Natural killer cell (primary cell): ENCODE data around the gene MAML3. TPM values are rescaled to one million over a fixed set of nuclear protein-coding genes. Genes with fewer than 3 reads are reported as not detected.

Experiments used
- ATAC-seq, 3 donors: fragments of 150-1000 bp in 2 of 3; fragments of 200-7000 bp in 1 of 3; cut with Tn5 transposase; 1 replicate in 1 of 3; 2 replicates in 2 of 3; pipeline ENCODE4 v1.10.0; 2021; ENCODE audit warnings: mild to moderate bottlenecking in 2 of 3, moderate library complexity in 2 of 3
- DNase-seq, 2 donors: peaks; one replicate each; pipeline versions ENCODE4 v3.0.0 to v3.0.0-alpha.2; 2013 to 2021; ENCODE audit warnings: mixed read lengths in 1 of 2
- H3K27ac ChIP-seq: one replicate; pipeline ENCODE4 v1.5.1; 2013; ENCODE audit warnings: mild to moderate bottlenecking, low read length
- H3K27me3 ChIP-seq: one replicate; pipeline ENCODE4 v1.6.1; 2013; ENCODE audit warnings: low read length; ENCODE audit not compliant: control insufficient read depth, insufficient read depth
- H3K36me3 ChIP-seq: one replicate; pipeline ENCODE4 v1.6.1; 2013; ENCODE audit warnings: low read length; ENCODE audit not compliant: control insufficient read depth, insufficient read depth
- H3K4me1 ChIP-seq: one replicate; pipeline ENCODE4 v1.6.1; 2013; ENCODE audit warnings: low read length; ENCODE audit not compliant: control insufficient read depth, insufficient read depth
- H3K4me3 ChIP-seq: one replicate; pipeline ENCODE4 v1.5.1; 2013; ENCODE audit warnings: low read length
- H3K9me3 ChIP-seq: one replicate; pipeline ENCODE4 v1.6.1; 2013; ENCODE audit warnings: low read length; ENCODE audit not compliant: control insufficient read depth, insufficient read depth
- H3K27ac Mint-ChIP-seq, 2 donors: one replicate each; pipeline ENCODE4 v1.8.0; 2022; ENCODE audit warnings: mild to moderate bottlenecking in 2 of 2, mixed read lengths in 2 of 2, moderate library complexity in 1 of 2
- H3K27me3 Mint-ChIP-seq, 2 donors: one replicate each; pipeline ENCODE4 v1.8.0; 2022; ENCODE audit warnings: low read depth in 2 of 2, mixed read lengths in 2 of 2
- H3K36me3 Mint-ChIP-seq: one replicate; pipeline ENCODE4 v1.8.0; 2022; ENCODE audit warnings: mixed read lengths
- H3K4me1 Mint-ChIP-seq, 2 donors: one replicate each; pipeline ENCODE4 v1.8.0; 2022; ENCODE audit warnings: mixed read lengths in 2 of 2
- H3K4me3 Mint-ChIP-seq: one replicate; pipeline ENCODE4 v1.8.0; 2022; ENCODE audit warnings: mild to moderate bottlenecking, moderate library complexity, mixed read lengths
- H3K9me3 Mint-ChIP-seq, 2 donors: one replicate each; pipeline ENCODE4 v1.8.0; 2022; ENCODE audit warnings: mixed read lengths in 2 of 2
- WGBS: methylation state at CpG from one replicate; pipeline ENCODE4 v1.1.7; 2013; ENCODE audit warnings: missing lambda C conversion rate; ENCODE audit not compliant: insufficient coverage; 5-methylcytosine and 5-hydroxymethylcytosine counted together
- intact Hi-C: fragments of 100-400 bp; cut with micrococcal nuclease; formaldehyde crosslinking; loops from one replicate; pipeline ENCODE4 v1.14.2; 2022
- total RNA-seq, 4 donors: library from RNA; stranded (reverse); fragments of 120-200 nt in 1 of 4; gene quantifications; one replicate each; pipeline versions ENCODE4 v1.2.3 to v1.2.4, GENCODE V29; 2013 to 2022
- TF ChIP-seq, protein P1 (sequence below): fragments of 200-600 bp; IDR thresholded peaks from one replicate; pipeline ENCODE4 v1.8.0; 2022; ENCODE audit warnings: antibody characterized with exemption

Gene MAML3
- total RNA-seq, 3 donors from 2014 or later (not counting 1 experiment from before 2014, with no cell fraction given), result 1.7 to 5.6 (median 2.8) TPM

DNA sequence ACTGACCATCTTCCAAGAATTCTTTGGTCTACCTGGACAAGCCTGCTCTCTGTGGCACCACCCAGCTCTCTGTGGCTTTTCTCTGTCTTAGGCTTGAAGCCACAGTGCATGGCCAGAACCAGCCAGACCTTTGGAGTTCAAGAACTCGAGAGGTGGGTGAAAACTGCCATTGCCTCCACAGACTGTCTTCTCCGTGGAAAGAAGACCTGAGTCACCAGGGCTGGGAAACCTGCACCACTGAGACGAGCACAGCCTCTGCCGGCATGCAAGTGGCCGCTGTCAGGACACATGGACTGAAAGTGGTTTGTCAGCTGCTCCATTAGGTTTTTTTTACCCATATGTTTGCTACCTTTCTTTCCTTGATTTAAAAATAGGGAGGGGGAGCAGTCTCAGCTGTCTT is 413.9 kb downstream of the MAML3 start:
- Histone ChIP-seq H3K9me3 (no peaks in the 10 kb centered on the region), H3K27me3 (no peaks in the 10 kb centered on the region), H3K4me3 (no peak overlapping the region), H3K36me3 (no peaks in the 10 kb centered on the region), H3K27ac (no peak overlapping the region), H3K4me1 (peaks cover 5% of the 10 kb centered on the region)
- 81% methylated on average over 5 of the region's 5 CpGs for WGBS
- Mint-ChIP-seq H3K9me3 (no peaks in the 10 kb centered on the region), H3K27ac (no peak overlapping the region), H3K36me3 (no peaks in the 10 kb centered on the region), H3K27me3 (peaks cover 0 to 13% of the 10 kb centered on the region in 2 donors), H3K4me1 (peaks cover 0 to under 1% of the 10 kb centered on the region in 2 donors), H3K4me3 (no peak overlapping the region)
- DNase-seq, result no peak
- ATAC-seq, result no peak
- intact Hi-C loops, result no loop called here
- TF ChIP-seq, protein P1, sequence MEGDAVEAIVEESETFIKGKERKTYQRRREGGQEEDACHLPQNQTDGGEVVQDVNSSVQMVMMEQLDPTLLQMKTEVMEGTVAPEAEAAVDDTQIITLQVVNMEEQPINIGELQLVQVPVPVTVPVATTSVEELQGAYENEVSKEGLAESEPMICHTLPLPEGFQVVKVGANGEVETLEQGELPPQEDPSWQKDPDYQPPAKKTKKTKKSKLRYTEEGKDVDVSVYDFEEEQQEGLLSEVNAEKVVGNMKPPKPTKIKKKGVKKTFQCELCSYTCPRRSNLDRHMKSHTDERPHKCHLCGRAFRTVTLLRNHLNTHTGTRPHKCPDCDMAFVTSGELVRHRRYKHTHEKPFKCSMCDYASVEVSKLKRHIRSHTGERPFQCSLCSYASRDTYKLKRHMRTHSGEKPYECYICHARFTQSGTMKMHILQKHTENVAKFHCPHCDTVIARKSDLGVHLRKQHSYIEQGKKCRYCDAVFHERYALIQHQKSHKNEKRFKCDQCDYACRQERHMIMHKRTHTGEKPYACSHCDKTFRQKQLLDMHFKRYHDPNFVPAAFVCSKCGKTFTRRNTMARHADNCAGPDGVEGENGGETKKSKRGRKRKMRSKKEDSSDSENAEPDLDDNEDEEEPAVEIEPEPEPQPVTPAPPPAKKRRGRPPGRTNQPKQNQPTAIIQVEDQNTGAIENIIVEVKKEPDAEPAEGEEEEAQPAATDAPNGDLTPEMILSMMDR, result no peak

DNA sequence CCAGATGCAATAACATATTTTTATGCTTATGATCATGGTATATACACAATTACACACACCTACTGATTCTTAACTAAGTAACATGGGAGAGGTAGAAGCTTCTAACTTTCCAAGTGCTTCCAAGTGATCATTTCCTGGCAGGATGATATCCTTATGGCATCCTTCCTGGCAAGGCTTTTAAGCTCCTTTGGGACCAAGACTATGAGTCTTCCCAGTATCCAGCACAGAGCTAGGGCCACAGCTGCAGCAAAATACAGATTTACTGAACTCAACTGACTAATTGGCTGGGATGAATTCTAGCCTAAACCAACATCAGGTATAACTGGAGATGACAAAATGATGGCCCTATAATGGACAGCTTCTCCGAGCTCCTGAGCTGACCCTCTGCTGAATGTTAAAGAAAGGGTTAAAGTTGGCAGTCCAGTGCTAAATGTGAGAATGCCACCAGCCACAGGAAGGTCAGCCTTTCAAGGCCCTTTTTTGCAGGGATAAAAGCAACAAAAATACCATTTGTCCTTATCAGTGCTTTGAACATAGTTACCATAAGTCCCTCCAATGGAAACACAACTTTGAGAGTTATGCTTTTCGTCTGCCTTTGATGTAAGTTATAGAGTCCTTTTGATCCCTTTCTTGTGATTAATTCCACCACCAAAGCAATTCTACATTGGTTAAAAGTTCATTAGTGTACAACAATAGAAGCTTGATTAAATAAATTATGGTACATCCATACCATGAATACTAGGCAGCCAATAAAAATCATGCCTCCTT is 415.0 kb downstream of the MAML3 start:
- H3K27ac Mint-ChIP-seq, result no peak overlapping the region
- TF ChIP-seq, protein P1, result no peak
- H3K9me3 ChIP-seq, result no peaks in the 10 kb centered on the region
- peaks cover 9 to 11% of the 10 kb centered on the region in 2 donors for H3K4me1 Mint-ChIP-seq
- no peak for ATAC-seq
- no peak overlapping the region for H3K27ac ChIP-seq
- no peak overlapping the region for H3K4me3 ChIP-seq
- no peaks in the 10 kb centered on the region for H3K27me3 ChIP-seq
- no peaks in the 10 kb centered on the region for H3K36me3 Mint-ChIP-seq
- WGBS, result 100% methylated on average over 1 of the region's 2 CpGs
- no peaks in the 10 kb centered on the region for H3K36me3 ChIP-seq
- no peak for DNase-seq
- peaks cover 9 to 20% of the 10 kb centered on the region in 2 donors for H3K27me3 Mint-ChIP-seq
- no peak overlapping the region for H3K4me3 Mint-ChIP-seq
- H3K4me1 ChIP-seq, result peaks cover 14% of the 10 kb centered on the region
- intact Hi-C loops, result loop anchor here (5.0 kb wide), 1 partner anchor 413 kb away; the partner anchor contains the start of gene MAML3
- no peaks in the 10 kb centered on the region for H3K9me3 Mint-ChIP-seq

DNA sequence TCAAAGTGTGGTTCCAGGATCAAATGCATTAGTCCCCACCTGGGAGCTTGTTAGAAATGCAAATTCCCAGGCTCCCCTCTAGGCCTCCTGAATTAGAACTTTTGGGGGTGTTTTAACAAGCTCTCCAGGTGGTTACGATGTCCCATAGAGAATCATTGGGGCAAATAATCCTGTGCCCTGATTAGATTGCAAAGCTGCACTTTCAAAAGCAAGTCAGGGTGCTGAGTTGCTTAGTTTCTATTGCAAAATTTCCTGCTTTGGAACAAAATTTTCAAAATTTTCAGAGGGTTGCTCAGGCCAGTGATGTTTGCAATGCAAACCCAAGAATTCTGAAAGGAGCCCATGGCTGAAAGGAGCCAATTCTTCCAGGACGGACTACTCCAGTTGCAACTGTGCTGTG is 417.3 kb downstream of the MAML3 start:
- H3K27me3 Mint-ChIP-seq, result peaks cover 11 to 25% of the 10 kb centered on the region in 2 donors
- intact Hi-C loops, result loop anchor here (5.0 kb wide), 1 partner anchor 416 kb away; the partner anchor contains the start of gene MAML3
- no peaks in the 10 kb centered on the region for H3K36me3 ChIP-seq
- no peak overlapping the region for H3K27ac ChIP-seq
- 87% methylated on average over 2 of the region's 2 CpGs for WGBS
- H3K4me1 ChIP-seq, result peaks cover 14% of the 10 kb centered on the region
- no peak overlapping the region for H3K4me3 ChIP-seq
- TF ChIP-seq, protein P1, result no peak
- no peaks in the 10 kb centered on the region for H3K27me3 ChIP-seq
- H3K4me3 Mint-ChIP-seq, result no peak overlapping the region
- H3K9me3 Mint-ChIP-seq, result no peaks in the 10 kb centered on the region
- no peaks in the 10 kb centered on the region for H3K36me3 Mint-ChIP-seq
- DNase-seq, result no peak
- H3K9me3 ChIP-seq, result no peaks in the 10 kb centered on the region
- no peak overlapping the region for H3K27ac Mint-ChIP-seq
- ATAC-seq, result no peak
- peaks cover 9 to 11% of the 10 kb centered on the region in 2 donors for H3K4me1 Mint-ChIP-seq
